HL-60 (cell line): ENCODE measurements around the gene DBP.
"Not testable (repeated sequence)": the region's sequence is repeated elsewhere in the genome, so short reads cannot be mapped to it uniquely, and the experiment has no call there.

Experiments
- DNase-seq, 2 experiments: peaks; one replicate each; pipeline ENCODE4 v3.0.0-alpha.2; 2010 to 2020; ENCODE audit warnings: low read depth in 1 of 2, low spot score in 1 of 2
- H3K27ac ChIP-seq: fragments of 250-450 bp; sonication (Bioruptor Pico); replicated peaks from 2 replicates; pipeline ENCODE4 v1.5.1; 2020; ENCODE audit warnings: mild to moderate bottlenecking, moderate library complexity
- H3K27me3 ChIP-seq: fragments of 250-450 bp; sonication (Bioruptor Pico); 2 replicates; pipeline ENCODE4 v1.5.1; 2021; ENCODE audit warnings: mild to moderate bottlenecking, moderate library complexity; ENCODE audit not compliant: insufficient read depth, poor library complexity, severe bottlenecking
- H3K4me3 ChIP-seq: replicated peaks from 2 replicates; pipeline ENCODE4 v1.5.1; 2011; ENCODE audit warnings: mild to moderate bottlenecking, control low read depth, low read length; ENCODE audit not compliant: insufficient read depth
- CTCF ChIP-seq: IDR thresholded peaks from one replicate; pipeline ENCODE4 v1.5.1; 2011; ENCODE audit warnings: low read length, control low read depth, inconsistent platforms; ENCODE audit not compliant: insufficient read depth
- GABPA ChIP-seq: IDR thresholded peaks from 2 replicates; pipeline ENCODE4 v1.6.1; 2012; ENCODE audit warnings: low read depth
- POLR2AphosphoS5 ChIP-seq: IDR thresholded peaks from 2 replicates; pipeline ENCODE4 v1.6.1; 2012; ENCODE audit warnings: low read depth
- SPI1 ChIP-seq: IDR thresholded peaks from 2 replicates; pipeline ENCODE4 v1.6.1; 2012; ENCODE audit warnings: low read depth, mild to moderate bottlenecking, borderline replicate concordance
- TF ChIP-seq, protein P1 (sequence below): IDR thresholded peaks from 2 replicates; pipeline ENCODE4 v1.6.1; 2012; ENCODE audit warnings: low read depth; ENCODE audit not compliant: insufficient replicate concordance

Gene DBP

DNA sequence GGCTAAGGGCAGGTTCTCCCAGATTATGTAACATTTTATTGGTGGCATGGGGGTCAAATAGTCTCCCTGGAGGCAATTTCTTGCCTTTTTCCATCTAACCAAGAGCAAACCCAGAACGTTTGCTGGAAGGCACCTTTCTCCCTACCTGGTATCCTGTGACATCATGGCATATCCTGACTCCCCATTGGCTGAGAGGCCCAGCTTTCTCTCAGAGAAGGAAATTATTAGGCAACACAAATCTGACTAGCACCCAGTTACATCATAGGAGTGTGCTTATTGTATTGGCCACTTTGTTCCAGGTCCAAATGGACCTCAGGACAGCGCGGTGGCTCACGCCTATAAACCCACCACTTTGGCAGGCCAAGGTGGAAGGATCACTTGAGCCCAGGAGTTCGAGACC is 22.6 kb upstream of the DBP start:
- TF ChIP-seq POLR2AphosphoS5 (no peak), GABPA (no peak), CTCF (no peak), SPI1 (no peak)
- TF ChIP-seq, protein P1, sequence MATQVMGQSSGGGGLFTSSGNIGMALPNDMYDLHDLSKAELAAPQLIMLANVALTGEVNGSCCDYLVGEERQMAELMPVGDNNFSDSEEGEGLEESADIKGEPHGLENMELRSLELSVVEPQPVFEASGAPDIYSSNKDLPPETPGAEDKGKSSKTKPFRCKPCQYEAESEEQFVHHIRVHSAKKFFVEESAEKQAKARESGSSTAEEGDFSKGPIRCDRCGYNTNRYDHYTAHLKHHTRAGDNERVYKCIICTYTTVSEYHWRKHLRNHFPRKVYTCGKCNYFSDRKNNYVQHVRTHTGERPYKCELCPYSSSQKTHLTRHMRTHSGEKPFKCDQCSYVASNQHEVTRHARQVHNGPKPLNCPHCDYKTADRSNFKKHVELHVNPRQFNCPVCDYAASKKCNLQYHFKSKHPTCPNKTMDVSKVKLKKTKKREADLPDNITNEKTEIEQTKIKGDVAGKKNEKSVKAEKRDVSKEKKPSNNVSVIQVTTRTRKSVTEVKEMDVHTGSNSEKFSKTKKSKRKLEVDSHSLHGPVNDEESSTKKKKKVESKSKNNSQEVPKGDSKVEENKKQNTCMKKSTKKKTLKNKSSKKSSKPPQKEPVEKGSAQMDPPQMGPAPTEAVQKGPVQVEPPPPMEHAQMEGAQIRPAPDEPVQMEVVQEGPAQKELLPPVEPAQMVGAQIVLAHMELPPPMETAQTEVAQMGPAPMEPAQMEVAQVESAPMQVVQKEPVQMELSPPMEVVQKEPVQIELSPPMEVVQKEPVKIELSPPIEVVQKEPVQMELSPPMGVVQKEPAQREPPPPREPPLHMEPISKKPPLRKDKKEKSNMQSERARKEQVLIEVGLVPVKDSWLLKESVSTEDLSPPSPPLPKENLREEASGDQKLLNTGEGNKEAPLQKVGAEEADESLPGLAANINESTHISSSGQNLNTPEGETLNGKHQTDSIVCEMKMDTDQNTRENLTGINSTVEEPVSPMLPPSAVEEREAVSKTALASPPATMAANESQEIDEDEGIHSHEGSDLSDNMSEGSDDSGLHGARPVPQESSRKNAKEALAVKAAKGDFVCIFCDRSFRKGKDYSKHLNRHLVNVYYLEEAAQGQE: no peak
- no peaks in the 10 kb centered on the region for H3K27me3 ChIP-seq
- no peak for DNase-seq
- no peak overlapping the region for H3K4me3 ChIP-seq
- no peak overlapping the region for H3K27ac ChIP-seq

- TF ChIP-seq POLR2AphosphoS5 (no peak), GABPA (no peak), CTCF (no peak), SPI1 (no peak)
- TF ChIP-seq, protein P1: no peak
- Histone ChIP-seq H3K4me3 (no peak overlapping the region), H3K27me3 (no peaks in the 10 kb centered on the region), H3K27ac (no peak overlapping the region)
- DNase-seq: no peak
Observed at GRCh38 chr19:48658483-48658882, 21.3 kb upstream of the DBP start.

- not testable (repeated sequence) for H3K27ac ChIP-seq, H3K27me3 ChIP-seq, H3K4me3 ChIP-seq, DNase-seq
Observed at GRCh38 chr19:48657828-48658227, 20.6 kb upstream of the DBP start.

- Histone ChIP-seq H3K27ac (no peak overlapping the region), H3K4me3 (no peak overlapping the region), H3K27me3 (no peaks in the 10 kb centered on the region)
- DNase-seq: no peak
- TF ChIP-seq CTCF (no peak), GABPA (no peak), POLR2AphosphoS5 (no peak), SPI1 (no peak)
- TF ChIP-seq, protein P1: no peak
Observed at GRCh38 chr19:48656840-48657474, 19.8 kb upstream of the DBP start.
